ENCODE data around the gene SLX4IP. TPM values are rescaled to one million over a fixed set of nuclear protein-coding genes. Genes with fewer than 3 reads are reported as not detected.
A peak's percentile ranks its signal among the peaks of the same experiment; 100 is the strongest.

SLX4IP gene
- total RNA-seq, 1 experiment from 2014 or later: 7.4 TPM

GRCh38 chr20:10572853-10573252, 137.7 kb downstream of the SLX4IP start (continued):
- TF ChIP-seq ATF2 (CRISPR knock-in tag; IDR thresholded peaks at IDR 0.05; ENCODE audit: borderline replicate concordance, low read depth) (no peak), PRRX2 (CRISPR knock-in tag; IDR thresholded peaks at IDR 0.05) (no peak), E2F4 (CRISPR knock-in tag; IDR thresholded peaks at IDR 0.05; ENCODE audit: borderline replicate concordance, low read depth) (no peak), KAT7 (CRISPR knock-in tag; IDR thresholded peaks at IDR 0.05; ENCODE audit: borderline replicate concordance) (no peak)

GRCh38 chr20:10573273-10573950, 138.3 kb downstream of the SLX4IP start:
- ATAC-seq (no peak), DNase-seq (ENCODE audit: low spot score) (no peak)
- H3K36me3 Mint-ChIP-seq: peaks cover 12% of the 10 kb centered on the region
- no peaks in the 10 kb centered on the region for H3K27me3 Mint-ChIP-seq (ENCODE audit: low read depth)
- H3K9me3 Mint-ChIP-seq: no peaks in the 10 kb centered on the region
- H3K4me1 Mint-ChIP-seq: peaks cover 8% of the 10 kb centered on the region
- ChIA-PET POLR2A (no interaction called here), CTCF (no interaction called here)
- H3K27ac Mint-ChIP-seq: 0 out of 2 replicates have a peak overlapping the region, but pooled peaks have one; percentile 5
- no peak overlapping the region for H3K4me3 Mint-ChIP-seq
- TF ChIP-seq TEAD4 (CRISPR knock-in tag; IDR thresholded peaks at IDR 0.05) (no peak), ZNF396 (CRISPR knock-in tag; IDR thresholded peaks at IDR 0.05; ENCODE audit: borderline replicate concordance) (no peak), SP1 (CRISPR knock-in tag; conservative IDR thresholded peaks at IDR 0.05) (no peak), ATF2 (CRISPR knock-in tag; IDR thresholded peaks at IDR 0.05; ENCODE audit: borderline replicate concordance, low read depth) (no peak), NR2C2 (CRISPR knock-in tag; IDR thresholded peaks at IDR 0.05) (no peak), ZNF232 (CRISPR knock-in tag; IDR thresholded peaks at IDR 0.05) (no peak), GRHL2 (CRISPR knock-in tag; IDR thresholded peaks at IDR 0.05; ENCODE audit: insufficient replicate concordance, severe bottlenecking) (no peak), EMX1 (CRISPR knock-in tag; IDR thresholded peaks at IDR 0.05) (no peak), PRRX2 (CRISPR knock-in tag; IDR thresholded peaks at IDR 0.05) (no peak), ZMAT4 (CRISPR knock-in tag; IDR thresholded peaks at IDR 0.05) (no peak), HMGA2 (CRISPR knock-in tag; IDR thresholded peaks at IDR 0.05) (no peak), SOX15 (CRISPR knock-in tag; IDR thresholded peaks at IDR 0.05) (no peak), NR3C1 (CRISPR knock-in tag; conservative IDR thresholded peaks at IDR 0.05; ENCODE audit: low read depth) (no peak), FOXK1 (CRISPR knock-in tag; IDR thresholded peaks at IDR 0.05) (no peak)
- TF ChIP-seq, protein P1, sequence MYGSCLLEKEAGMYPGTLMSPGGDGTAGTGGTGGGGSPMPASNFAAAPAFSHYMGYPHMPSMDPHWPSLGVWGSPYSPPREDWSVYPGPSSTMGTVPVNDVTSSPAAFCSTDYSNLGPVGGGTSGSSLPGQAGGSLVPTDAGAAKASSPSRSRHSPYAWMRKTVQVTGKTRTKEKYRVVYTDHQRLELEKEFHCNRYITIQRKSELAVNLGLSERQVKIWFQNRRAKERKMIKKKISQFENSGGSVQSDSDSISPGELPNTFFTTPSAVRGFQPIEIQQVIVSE (CRISPR knock-in tag; IDR thresholded peaks at IDR 0.05; ENCODE audit: borderline replicate concordance): no peak
- TF ChIP-seq, protein P2, sequence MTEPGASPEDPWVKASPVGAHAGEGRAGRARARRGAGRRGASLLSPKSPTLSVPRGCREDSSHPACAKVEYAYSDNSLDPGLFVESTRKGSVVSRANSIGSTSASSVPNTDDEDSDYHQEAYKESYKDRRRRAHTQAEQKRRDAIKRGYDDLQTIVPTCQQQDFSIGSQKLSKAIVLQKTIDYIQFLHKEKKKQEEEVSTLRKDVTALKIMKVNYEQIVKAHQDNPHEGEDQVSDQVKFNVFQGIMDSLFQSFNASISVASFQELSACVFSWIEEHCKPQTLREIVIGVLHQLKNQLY (CRISPR knock-in tag; IDR thresholded peaks at IDR 0.05): no peak
- TF ChIP-seq, protein P3, sequence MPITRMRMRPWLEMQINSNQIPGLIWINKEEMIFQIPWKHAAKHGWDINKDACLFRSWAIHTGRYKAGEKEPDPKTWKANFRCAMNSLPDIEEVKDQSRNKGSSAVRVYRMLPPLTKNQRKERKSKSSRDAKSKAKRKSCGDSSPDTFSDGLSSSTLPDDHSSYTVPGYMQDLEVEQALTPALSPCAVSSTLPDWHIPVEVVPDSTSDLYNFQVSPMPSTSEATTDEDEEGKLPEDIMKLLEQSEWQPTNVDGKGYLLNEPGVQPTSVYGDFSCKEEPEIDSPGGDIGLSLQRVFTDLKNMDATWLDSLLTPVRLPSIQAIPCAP (CRISPR knock-in tag; IDR thresholded peaks at IDR 0.05): no peak

Data from WTC11 (cell line).